Fibroblast of the aortic adventitia (primary cell): Measurements from ENCODE around the gene USP50. TPM values are rescaled to one million over a fixed set of nuclear protein-coding genes. Genes with fewer than 3 reads are reported as not detected.

ENCODE experiments used
- DNase-seq: peaks from one replicate; pipeline ENCODE4 v3.0.0-alpha.2; 2010; ENCODE audit warnings: low read depth
- H3K4me3 ChIP-seq: 2 replicates; pipeline ENCODE4 v1.5.1; 2011; ENCODE audit warnings: low read depth, mild to moderate bottlenecking, control low read depth, low read length, moderate library complexity
- CTCF ChIP-seq: IDR thresholded peaks from 2 replicates; pipeline ENCODE4 v1.5.1; 2011; ENCODE audit warnings: mild to moderate bottlenecking, low read length, control low read depth, inconsistent platforms; ENCODE audit not compliant: insufficient read depth
- total RNA-seq: library from RNA; depleted of rRNA; stranded (reverse); fragments of >200 nt; gene quantifications from 2 replicates; pipeline ENCODE4 v1.2.3, GENCODE V29; 2012; ENCODE audit warnings: low replicate concordance

Gene USP50
- total RNA-seq, 1 donor: 0.72 TPM

- no peak overlapping the region for H3K4me3 ChIP-seq
- no peak for TF ChIP-seq CTCF
- DNase-seq: no peak
Measured at GRCh38 chr15:50563756-50564155, 17.3 kb upstream of the USP50 start.

- no peak overlapping the region for H3K4me3 ChIP-seq
- TF ChIP-seq CTCF: no peak
- DNase-seq: no peak
Measured at GRCh38 chr15:50562735-50563640, 16.5 kb upstream of the USP50 start.

- no peak for DNase-seq
- H3K4me3 ChIP-seq: no peak overlapping the region
- no peak for TF ChIP-seq CTCF
Measured at GRCh38 chr15:50558012-50558411, 11.5 kb upstream of the USP50 start.

- H3K4me3 ChIP-seq: no peak overlapping the region
- no peak for DNase-seq
- TF ChIP-seq CTCF: no peak
Measured at GRCh38 chr15:50556642-50557371, 10.3 kb upstream of the USP50 start.

GRCh38 chr15:50552238-50552637 is 5.8 kb upstream of the USP50 start:
- no peak overlapping the region for H3K4me3 ChIP-seq
- no peak for DNase-seq
- no peak for TF ChIP-seq CTCF

GRCh38 chr15:50549326-50549725 is 2.9 kb upstream of the USP50 start:
- no peak for TF ChIP-seq CTCF
- no peak for DNase-seq
- H3K4me3 ChIP-seq: no peak overlapping the region
